HTERT RPE-1 (cell line): Measurements from ENCODE around the gene PLA2G6.
"Not testable (repeated sequence)": the region's sequence is repeated elsewhere in the genome, so short reads cannot be mapped to it uniquely, and the experiment has no call there.

ENCODE experiments used
- in situ Hi-C: fragments of 300-500 bp; cut with MboI; formaldehyde crosslinking; loops from 4 replicates; pipeline ENCODE4 v1.14.3; 2020; ENCODE audit warnings: low sequenced_read_pairs

PLA2G6 gene

DNA sequence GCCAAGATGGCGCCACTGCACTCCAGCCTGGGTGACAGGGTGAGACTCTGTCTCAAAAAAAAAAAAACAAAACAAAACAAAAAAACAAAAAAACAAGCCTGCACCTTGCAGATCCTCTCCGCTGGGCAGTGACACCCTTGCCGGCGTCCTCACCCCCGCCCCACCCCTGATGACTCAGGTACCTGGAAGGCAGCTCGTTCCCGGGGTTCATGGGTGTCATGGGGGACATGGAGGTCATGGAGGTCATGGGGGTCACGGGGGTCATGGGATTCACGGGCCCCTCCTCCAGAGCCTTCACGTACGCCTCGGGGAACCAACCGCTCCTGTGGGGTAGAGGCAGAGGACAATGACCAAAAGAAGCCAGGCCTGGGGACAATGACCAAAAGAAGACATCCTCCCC is 94.7 kb downstream of the PLA2G6 start:
- in situ Hi-C loops, result no loop called here

DNA sequence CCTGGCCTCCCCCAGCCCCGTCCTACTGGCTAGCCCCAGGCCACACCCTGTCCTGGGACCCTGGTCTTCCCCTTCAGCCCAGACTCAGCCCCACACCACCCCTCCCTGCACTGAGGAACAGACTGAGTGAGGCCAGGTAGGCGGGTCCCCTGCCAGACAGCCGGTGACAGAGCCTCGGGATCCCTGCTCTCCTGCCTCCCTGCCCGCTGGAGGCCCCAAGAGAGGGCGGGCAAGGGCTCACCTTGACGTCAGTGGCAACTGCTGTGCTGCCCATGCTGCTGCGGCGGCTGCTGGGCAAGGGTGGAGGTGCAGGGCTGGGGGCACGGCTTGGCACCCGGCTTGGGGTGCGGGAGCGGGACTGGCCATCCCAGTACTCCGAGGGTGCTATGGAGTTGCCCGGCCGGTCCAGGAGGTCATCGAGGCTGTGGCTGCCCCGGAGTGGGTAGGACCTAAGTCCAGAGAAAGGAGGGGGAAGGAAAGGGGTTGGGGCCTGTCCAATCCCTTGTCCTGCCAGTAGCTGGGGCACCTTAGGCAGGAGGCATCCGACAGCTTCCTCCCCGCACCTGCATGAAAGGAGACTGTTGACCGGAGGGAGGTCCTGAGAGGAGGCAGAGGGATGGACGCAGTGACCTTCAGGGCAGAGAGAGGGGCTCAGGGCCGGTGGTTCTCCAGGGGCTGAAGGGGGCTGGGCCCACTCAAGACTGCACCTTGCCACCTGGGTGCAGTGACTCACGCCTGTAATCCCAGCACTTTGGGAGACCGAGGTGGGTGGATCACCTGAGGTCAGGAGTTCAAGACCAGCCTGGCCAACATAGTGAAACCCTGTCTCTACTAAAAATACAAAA is 95.4 kb downstream of the PLA2G6 start:
- in situ Hi-C loops, result no loop called here

DNA sequence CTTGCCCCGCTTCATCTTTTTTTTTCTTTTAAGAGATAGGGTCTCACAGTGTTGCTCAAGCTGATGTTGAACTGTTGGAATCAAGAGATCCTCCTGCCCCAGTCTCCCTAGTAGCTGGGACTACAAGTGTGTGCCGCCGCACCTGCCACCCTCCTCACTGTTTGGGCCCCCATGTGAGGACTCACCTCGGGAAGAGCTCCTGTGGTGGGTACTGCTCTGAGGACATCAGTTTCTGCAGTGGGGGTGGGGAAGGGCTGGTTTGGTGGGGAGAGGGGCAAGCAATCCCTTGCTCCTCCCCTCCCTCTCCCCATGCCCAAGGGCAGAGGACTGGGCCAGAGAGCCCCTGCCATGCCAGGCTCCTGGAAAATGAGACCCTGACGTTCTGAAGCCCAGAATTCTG is 96.1 kb downstream of the PLA2G6 start:
- in situ Hi-C loops, result no loop called here

DNA sequence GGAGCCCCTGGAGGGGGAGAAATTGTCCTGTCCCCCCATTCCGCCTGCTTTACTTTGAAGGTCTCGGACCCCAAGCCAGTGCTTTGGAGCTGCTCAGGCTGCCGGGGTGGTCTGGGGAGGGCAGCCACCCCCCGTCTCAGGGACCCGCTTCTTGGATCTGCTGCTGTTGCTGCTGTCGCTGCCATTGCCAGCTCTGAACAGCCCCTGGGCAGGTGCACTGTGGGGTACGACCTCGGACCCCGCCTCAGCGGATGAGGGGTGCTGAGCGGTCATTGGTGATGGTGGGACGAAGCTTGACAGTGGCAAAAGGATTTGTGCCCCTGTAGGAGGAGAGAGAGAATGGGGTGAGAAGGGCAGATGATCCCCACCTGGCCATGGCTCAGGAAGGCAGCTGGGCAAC is 96.6 kb downstream of the PLA2G6 start:
- in situ Hi-C loops, result no loop called here

DNA sequence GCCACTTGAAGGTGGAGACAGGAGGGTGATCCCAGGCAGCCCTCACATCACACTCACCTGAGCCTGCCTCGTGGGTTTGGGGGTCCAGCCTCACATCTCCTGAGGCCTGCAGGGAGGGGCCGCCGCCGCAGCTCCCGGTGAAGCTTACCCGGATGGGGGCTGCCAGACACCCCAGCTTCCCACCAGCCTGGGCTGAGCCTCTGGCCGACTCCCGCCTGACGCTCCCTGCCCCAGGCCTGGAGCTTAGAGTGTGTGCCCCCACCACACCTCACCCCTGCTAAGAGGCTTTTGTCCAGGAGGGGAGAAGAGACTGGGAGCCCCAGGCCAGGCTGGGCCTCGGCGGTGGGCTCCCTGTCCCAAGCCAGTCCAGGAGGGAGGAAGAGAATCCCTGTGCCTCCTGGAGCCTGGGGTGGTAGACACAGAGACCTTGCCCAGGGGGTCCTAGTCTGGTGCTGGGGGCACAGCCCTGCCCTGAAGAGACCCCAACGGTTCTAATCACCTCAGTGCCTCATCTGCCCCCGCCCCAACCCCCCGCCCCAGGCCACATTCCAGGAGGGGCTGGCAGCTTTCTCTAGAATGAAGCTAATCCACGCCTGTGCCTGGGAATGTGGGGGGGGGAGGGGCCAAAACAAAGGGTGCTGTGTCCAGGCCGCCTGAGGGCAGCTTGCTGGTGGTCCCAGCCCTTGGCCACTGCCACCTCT is 97.5 kb downstream of the PLA2G6 start, which contains the start of gene SLC16A8:
TSS of gene SLC16A8 (minus strand) at position 254 of the 701 bp plus-strand sequence. CDS start 1,311 bp downstream, outside the sequence.
- in situ Hi-C loops, result no loop called here

DNA sequence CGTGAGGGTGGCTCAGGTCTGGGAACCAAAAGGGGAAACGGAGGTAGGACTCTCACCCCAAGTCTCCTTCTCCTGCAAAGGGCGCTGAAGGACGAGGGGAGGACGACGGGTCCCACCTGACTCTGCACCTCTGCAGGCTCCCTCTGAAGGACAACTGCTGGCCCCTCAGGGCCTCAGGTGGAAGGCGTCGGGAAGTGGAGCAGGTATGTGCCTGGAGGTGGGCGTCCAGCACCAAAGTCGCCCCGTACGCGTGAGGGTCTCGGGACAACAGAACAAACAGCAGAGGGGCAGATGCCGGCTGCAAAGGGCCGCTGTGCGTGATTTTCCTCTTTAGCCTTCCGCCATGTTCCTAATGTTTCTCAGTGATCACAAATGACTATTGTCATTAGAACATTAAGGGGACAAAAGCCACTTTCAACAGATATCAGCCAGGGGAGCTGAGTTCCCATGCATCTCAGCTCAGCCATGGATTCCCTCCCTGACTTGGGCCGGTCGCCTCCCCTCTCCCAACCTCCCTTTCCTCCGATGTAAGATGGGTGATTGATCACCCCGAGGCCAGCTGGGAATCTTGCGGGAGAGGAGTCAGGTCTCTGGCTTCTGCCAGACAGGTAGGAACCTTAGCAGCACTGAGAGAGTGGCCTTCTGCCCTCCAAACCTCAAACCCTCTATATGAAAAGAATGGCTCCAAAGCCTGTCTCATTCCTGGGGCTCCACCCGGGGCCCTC is 98.5 kb downstream of the PLA2G6 start:
- in situ Hi-C loops, result no loop called here

DNA sequence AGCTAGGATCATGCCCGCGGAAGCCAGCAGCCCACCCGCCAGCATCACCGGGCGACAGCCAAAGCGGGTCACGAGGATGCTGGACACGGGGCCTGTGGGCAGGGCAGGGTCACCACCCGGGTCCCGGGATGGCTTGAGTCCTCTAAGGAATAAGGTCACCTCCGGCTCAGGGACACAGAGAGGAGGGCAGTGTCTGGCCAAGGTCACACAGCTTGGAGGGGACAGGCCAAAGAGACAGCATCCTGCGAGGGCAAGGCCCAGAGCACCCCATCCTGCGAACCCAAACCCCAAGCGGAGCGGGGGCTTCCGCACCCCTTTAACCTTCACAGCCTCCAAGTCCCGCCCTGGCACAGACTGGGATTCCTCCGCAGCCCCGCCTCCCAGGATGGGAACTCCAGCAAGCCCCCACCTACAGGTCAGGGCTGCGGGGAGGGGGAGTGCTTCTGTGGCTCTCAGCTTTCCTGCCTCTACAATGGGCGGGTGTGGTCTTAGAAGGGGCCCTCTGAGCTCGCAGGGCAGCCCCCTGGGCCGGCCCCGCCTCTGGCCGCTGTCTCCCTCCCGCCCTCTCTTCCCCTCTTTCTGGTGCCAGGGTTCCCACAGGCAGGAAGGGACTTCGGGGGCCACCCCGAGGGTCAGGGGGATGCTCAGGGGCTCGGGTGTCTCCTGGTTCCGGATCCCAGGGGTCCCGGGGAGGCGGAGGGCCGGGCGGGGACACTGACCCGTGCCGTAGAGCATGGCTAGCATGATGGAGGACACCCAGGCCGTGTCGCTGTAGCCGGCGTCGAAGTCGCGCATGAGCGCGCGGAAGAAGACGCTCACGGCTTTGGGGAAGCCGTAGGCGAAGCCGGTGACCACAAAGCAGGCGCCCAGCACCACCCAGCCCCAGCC is 99.4 kb downstream of the PLA2G6 start:
- in situ Hi-C loops, result no loop called here

DNA sequence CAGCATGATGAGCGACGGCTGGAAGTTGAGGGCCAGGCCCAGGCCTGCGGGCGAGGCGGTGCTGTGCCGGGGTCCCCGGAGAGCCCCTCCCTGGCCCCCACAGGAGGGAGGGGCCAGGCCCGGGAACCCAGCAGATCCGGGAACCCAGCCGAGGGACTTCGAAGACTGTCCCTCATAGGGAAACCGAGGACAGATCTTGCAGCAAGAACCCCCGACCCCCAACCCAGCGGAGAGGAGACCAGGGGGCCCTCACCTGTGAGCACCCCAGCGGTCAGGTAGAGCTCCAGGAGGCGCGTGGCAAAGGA is 100.0 kb downstream of the PLA2G6 start:
- in situ Hi-C loops, result no loop called here

DNA sequence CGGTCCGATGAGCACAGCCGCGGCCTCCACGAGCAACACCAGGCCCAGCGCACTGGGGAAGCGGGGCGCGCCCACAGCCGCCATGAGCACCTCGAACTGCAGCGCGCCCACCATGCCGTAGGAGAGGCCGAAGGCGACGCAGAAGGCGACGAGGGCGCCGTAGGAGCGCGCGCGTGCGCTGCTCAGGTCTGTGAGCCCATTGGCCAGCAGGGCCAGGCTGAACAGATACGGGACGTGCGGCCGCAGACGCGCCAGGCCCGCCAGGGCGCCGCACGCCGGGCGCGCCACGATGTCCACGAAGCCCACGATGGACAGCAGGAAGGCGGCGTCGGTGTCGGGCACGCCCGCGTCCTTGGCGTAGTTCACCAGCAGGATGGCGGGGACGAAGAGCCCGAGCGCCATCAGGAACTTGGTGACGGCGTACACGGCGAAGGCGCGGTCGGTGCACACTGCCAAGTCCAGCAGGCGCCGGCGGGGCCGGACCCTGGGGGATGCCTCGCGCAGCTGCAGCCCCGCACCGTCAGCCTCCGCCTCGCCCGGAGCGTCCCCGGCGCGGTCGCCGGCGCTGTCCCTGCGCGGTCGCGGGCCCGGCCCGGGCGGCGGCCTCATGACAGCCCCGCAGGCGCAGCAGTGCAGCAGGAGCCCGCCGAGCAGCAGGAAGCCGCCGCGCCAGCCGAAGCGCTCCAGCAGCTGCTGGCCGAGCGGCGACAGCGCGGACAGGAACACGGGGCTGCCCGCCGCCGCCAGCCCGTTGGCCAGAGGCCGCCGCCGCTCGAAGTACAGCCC is 100.6 kb downstream of the PLA2G6 start:
- in situ Hi-C loops, result no loop called here

DNA sequence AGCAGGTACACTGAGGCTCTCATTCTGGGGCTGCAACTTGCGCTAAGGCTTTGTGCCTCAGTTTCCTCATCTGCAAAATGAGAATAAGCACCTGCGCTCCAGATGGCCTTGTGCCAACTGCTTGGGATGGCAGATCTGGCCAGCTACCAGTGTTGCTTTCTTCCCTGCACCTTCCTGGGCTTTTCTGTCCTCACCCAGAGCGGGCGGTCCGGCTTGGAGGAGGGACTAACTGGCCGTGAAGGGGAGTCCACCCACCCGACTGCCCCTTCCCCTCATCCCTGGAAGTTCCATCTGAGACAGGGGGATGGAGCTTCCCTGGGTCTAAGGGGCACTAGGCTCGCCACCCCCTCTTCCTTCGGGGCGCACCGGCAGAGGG is 101.2 kb downstream of the PLA2G6 start:
- in situ Hi-C loops, result no loop called here

DNA sequence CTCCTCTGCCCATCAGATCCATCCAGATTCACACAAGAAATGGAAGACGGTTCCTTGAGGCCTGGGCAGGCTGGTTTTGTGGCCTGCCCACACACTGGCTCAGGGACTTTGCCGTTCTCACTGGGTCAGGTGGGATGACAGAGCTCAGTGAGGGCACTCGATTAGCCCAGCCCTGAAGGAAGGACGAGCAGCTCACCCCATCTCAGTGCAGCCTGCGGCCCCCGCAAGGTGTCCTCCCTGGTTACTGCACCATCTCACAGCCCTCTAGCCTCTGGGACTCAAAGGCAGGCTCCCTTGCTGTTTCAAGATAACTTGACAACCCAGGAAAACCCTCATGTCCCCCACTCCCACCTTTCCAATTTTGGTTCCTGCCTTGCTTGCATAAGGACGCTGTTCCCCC is 101.8 kb downstream of the PLA2G6 start:
- in situ Hi-C loops, result no loop called here

DNA sequence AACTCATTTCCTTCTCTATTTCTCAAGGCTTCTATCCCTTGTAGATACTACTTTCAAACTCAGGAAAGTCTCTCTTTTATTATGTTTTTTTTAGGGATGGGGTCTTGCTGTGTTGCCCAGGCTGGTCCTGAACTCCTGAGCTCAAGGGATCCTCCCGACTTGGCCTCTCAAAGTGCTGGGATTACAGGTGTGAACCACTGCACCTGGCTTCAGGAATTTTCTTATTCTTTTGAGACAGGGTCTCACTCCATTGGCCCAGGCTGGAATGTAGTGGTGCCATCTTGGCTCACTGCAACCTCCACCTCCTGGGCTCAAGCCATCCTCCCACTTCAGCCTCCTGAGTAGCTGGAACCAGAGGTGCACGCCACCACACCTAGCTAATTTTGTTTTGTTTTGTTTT is 102.4 kb downstream of the PLA2G6 start:
- in situ Hi-C loops, result not testable (repeated sequence)

DNA sequence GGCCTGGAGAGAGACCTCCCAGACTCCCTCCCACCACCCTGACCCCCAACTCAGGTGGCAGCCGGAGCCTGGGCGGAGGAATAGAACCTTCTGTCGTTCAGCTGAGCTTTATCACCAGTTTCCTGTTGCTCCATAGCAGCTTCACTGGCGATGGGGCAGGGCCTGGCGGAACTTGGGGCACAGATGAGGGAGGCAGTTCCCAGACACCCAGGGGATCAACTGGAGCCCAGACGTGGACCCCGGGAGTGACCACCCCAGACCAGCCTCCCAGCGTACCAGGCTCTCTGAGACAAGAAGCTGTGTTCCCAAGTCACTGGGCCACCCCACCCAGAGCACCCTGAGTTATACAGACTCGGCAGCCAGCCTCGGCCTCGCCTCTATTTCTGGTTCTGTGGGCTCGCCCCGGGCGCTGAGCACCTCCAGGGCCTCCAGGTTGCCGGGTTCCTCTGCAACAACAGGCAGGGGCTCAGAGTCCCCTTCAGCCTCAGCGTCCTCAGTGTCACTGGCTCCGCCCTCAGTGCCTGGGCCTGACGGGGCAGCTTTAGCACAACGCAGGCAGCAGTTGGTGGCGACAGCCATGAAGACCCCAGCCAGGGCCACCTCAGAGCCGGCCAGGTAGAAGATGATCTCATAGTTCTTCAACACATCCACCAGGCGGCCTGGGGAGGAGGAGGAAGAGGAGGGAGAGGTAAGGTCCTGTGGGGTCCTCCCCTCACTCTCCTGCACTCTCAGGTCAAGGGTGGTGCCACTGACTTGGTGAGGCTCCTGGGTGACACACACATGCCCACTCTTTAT is 103.4 kb downstream of the PLA2G6 start:
- in situ Hi-C loops, result no loop called here

DNA sequence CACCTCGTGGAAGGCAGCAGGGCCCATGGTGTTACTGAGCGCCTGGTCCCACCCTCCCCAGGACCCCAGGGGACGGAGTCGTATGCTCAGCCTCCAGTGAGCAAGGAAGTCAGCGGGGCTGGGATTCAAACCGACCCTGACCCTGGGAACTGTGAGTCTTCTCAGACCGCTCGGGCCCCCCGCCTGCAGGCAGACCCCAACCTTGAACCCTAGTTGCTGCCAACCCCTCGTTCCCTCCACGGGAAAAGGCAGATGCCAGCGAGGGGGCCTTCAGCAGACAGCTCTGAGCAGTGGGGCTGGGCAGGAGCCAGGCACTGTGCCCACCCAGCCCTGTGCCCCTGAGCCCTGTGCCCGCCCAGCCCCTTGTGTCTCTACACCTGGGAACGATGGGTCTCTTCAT is 104.0 kb downstream of the PLA2G6 start:
- in situ Hi-C loops, result no loop called here

DNA sequence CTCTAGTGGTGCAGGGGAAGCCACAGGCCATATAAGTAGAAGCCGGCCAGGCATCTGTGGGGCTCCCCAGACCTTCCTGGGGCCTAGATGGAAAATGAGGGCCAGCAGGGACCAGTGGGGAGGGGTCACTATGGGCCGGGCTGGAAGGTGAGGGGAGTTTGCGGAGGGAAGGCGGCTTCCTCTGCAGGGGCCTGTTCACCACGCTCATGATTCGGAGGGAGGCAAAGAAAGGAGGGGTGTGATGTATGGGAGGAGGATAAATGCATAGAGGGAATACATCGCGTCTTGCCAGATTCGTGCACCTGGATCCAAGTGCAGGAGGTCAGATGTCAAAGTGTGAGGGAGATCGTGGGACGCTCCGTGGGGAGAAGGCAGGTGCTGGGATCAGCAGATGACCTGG is 104.5 kb downstream of the PLA2G6 start:
- in situ Hi-C loops, result no loop called here

DNA sequence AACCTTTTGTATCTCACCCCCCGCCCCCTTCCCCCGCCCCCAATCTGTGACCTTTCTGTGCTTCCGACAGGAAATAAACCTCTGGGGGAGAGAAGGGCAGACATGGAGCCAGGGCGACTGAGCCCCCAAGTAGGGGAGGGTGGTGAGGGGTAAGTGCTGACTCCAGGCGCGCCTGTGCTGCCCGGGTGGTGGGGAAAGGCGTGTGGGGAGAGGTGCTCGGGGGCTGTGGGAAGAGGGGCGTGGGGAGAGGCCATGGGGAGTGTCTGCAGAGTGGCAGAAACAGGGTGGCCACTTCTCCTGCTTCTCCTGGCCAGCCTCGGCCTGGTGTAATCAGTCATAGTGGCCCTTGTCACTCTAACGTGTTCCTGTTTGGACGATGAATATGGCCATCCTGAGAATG is 105.7 kb downstream of the PLA2G6 start:
- in situ Hi-C loops, result no loop called here

DNA sequence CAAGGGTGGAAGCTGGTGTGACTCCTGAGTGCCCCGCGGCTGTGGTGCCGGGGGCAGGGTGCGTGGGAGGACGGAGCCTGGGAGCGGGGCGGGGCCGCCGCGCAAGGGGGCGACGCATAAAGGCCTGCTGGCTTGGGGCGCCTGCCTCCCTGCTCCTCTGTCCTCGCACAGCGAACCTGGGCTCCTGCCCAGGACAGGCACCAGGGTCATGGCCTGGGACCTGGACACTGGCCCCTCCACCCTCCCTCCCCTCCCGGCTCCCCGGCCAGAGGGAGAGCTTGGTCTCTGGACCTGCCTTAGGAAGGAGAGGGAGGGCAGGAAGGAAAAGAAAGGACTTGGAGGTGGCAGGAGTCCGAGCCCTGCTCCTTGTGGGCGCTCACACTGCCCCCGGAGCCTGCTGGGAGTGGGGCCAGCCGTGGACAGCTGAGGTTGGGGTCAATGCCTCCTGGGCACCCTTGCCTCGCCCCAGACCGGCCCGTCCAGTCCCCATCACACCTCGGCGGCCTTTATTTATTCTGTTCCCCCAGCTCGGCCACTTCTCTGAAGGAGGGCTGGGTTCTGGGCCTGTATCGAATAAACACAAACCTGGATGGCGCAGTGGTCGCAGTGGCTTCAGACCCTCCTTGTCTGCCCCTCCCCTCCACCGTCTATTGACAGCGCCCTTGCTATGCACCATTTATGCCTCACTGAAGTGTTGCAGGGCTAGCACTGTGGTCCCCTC is 106.4 kb downstream of the PLA2G6 start:
- in situ Hi-C loops, result no loop called here

DNA sequence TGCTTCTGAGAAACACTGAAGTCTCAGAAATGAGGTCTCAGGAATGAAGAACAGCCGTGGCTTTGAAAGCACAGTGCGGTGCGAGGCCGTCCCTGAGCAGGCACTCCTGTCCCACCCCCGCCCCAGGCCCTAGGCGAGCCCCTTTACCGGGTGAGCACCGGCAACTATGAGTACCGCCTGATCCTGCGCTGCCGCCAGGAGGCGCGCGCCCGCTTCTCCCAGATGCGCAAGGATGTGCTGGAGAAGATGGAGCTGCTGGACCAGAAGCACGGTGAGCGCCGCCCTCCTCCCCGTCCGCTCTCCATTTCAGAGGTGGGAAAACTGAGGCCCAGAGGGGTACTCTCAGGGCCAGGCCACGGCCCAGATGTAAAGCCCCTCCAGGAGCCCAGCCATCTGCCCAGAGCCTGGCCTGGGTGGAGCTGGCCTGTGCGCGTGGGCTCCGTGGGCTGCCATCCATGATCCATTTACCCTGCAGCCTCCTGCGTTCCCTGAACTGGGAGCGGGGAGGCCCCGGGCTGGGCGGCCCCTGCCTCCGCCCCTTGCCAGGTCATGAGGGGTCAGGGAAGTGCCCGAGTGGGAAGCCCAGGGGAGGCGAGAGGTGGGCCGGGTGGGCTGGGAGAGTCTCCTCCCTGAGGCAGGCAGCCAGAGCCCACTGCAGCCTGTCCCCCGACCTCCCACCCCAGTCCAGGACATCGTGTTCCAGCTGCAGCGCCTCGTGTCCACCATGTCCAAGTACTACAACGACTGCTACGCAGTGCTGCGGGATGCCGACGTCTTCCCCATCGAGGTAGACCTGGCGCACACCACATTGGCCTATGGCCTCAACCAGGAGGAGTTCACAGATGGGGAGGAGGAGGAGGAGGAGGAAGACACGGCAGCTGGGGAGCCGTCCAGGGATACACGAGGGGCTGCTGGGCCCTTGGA is 107.2 kb downstream of the PLA2G6 start:
- in situ Hi-C loops, result no loop called here
